Measurements from ENCODE around the gene BCL7A. TPM values are rescaled to one million over a fixed set of nuclear protein-coding genes. Genes with fewer than 3 reads are reported as not detected.
A peak's percentile ranks its signal among the peaks of the same experiment; 100 is the strongest.

The BCL7A gene
- total and polyA plus RNA-seq, 9 of the 15 experiments (the other 6 are each of a cell fraction or from before 2014, with no cell fraction given) = 0.25 to 21.9 (median 14.9) TPM

DNA sequence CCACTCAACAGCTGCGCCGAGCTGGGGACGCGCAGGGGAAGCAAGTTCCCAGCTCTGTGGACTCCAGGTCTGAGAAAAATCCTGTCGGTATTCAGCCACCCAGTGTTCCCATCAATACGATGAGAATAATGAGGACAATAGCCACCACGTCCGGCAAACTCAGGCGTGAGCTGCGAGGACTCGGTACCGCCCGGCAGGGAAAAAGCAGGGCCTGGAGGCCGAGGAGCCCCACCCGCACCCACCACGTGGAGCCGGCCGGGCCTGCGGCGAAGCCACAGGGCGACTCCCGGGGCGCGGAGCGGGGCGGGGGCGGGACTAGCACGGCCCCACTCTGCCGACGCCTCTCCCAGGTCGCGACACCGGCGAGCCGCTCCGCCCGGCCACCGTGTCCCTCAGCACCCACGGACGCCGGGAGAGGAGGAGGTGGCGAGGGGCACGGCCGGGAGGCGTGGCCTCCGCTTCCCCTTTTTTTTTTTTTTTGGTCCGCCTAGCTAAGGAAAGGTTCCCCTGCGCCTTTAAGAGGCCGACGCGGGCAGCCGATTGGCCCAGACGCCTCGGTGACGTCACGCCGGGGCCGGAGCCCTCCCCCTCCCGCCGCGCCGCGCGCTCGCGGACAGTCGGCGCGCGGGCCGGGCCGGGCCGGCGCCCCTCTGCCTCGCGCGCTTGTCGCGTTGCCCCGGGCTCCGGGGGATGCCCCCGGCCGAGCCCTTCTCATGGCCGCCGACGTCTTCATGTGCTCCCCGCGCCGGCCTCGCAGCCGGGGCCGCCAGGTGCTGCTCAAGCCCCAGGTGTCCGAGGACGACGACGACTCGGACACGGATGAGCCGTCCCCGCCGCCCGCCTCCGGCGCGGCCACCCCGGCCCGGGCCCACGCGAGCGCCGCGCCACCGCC lies 56.7 kb downstream of the BCL7A start, which contains the start of gene MLXIP (continued):
- TF ChIP-seq AFF1 (IDR thresholded peaks at IDR 0.05; ENCODE audit: low read depth in 1 of 2, partially characterized antibody in 2 of 2) (no peak), TAF7 (tag; IDR thresholded peaks at IDR 0.05) (no peak), CHD2 (IDR thresholded peaks at IDR 0.05; ENCODE audit: low read depth, low read length) (no peak), BMI1 (IDR thresholded peaks at IDR 0.05; ENCODE audit: low read length) (no peak), LEF1 (IDR thresholded peaks at IDR 0.05) (no peak), NFIC (IDR thresholded peaks at IDR 0.05) (no peak), POLR2A (conservative IDR thresholded peaks at IDR 0.05) (peak; percentile 63), ARID3A (IDR thresholded peaks at IDR 0.05; ENCODE audit: borderline replicate concordance, low read depth, low read length) (no peak), USF2 (CRISPR knock-in tag; IDR thresholded peaks at IDR 0.05) (peak; percentile 70), DACH1 (IDR thresholded peaks at IDR 0.05; ENCODE audit: partially characterized antibody) (no peak), TBL1XR1 (IDR thresholded peaks at IDR 0.05; ENCODE audit: low read length in 2 of 2) (no peak), MAFG (tag; conservative IDR thresholded peaks at IDR 0.05) (no peak), JUND (IDR thresholded peaks at IDR 0.05; ENCODE audit: borderline replicate concordance, low read depth, low read length) (peak; percentile 48; the same call in 1 of the 2 replicates), JUND (tag; IDR thresholded peaks at IDR 0.05; ENCODE audit: borderline replicate concordance, low read depth, low read length) (no peak; the same call in 2 of the 3 replicates)
- TF ChIP-seq, protein P1, sequence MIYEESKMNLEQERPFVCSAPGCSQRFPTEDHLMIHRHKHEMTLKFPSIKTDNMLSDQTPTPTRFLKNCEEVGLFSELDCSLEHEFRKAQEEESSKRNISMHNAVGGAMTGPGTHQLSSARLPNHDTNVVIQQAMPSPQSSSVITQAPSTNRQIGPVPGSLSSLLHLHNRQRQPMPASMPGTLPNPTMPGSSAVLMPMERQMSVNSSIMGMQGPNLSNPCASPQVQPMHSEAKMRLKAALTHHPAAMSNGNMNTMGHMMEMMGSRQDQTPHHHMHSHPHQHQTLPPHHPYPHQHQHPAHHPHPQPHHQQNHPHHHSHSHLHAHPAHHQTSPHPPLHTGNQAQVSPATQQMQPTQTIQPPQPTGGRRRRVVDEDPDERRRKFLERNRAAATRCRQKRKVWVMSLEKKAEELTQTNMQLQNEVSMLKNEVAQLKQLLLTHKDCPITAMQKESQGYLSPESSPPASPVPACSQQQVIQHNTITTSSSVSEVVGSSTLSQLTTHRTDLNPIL (CRISPR knock-in tag; IDR thresholded peaks at IDR 0.05) = no peak
- TF ChIP-seq, protein P2, sequence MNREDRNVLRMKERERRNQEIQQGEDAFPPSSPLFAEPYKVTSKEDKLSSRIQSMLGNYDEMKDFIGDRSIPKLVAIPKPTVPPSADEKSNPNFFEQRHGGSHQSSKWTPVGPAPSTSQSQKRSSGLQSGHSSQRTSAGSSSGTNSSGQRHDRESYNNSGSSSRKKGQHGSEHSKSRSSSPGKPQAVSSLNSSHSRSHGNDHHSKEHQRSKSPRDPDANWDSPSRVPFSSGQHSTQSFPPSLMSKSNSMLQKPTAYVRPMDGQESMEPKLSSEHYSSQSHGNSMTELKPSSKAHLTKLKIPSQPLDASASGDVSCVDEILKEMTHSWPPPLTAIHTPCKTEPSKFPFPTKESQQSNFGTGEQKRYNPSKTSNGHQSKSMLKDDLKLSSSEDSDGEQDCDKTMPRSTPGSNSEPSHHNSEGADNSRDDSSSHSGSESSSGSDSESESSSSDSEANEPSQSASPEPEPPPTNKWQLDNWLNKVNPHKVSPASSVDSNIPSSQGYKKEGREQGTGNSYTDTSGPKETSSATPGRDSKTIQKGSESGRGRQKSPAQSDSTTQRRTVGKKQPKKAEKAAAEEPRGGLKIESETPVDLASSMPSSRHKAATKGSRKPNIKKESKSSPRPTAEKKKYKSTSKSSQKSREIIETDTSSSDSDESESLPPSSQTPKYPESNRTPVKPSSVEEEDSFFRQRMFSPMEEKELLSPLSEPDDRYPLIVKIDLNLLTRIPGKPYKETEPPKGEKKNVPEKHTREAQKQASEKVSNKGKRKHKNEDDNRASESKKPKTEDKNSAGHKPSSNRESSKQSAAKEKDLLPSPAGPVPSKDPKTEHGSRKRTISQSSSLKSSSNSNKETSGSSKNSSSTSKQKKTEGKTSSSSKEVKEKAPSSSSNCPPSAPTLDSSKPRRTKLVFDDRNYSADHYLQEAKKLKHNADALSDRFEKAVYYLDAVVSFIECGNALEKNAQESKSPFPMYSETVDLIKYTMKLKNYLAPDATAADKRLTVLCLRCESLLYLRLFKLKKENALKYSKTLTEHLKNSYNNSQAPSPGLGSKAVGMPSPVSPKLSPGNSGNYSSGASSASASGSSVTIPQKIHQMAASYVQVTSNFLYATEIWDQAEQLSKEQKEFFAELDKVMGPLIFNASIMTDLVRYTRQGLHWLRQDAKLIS (CRISPR knock-in tag; IDR thresholded peaks at IDR 0.05) = no peak
